ENCODE results near the gene SNTG2.

GRCh38 chr2:953975-954686 is 3.5 kb downstream of the SNTG2 start:
- TF ChIP-seq, protein P1, sequence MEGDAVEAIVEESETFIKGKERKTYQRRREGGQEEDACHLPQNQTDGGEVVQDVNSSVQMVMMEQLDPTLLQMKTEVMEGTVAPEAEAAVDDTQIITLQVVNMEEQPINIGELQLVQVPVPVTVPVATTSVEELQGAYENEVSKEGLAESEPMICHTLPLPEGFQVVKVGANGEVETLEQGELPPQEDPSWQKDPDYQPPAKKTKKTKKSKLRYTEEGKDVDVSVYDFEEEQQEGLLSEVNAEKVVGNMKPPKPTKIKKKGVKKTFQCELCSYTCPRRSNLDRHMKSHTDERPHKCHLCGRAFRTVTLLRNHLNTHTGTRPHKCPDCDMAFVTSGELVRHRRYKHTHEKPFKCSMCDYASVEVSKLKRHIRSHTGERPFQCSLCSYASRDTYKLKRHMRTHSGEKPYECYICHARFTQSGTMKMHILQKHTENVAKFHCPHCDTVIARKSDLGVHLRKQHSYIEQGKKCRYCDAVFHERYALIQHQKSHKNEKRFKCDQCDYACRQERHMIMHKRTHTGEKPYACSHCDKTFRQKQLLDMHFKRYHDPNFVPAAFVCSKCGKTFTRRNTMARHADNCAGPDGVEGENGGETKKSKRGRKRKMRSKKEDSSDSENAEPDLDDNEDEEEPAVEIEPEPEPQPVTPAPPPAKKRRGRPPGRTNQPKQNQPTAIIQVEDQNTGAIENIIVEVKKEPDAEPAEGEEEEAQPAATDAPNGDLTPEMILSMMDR (IDR thresholded peaks at IDR 0.05), result no peak
- no peak for TF ChIP-seq EP300 (IDR thresholded peaks at IDR 0.05)
